Colonic mucosa (tissue), 4 donors: ENCODE measurements around the gene IQCE. TPM values are rescaled to one million over a fixed set of nuclear protein-coding genes. Genes with fewer than 3 reads are reported as not detected.

Source experiments
- DNase-seq: peaks from one replicate; pipeline ENCODE4 v3.0.0-alpha.2; 2020
- H3K27ac ChIP-seq: fragments of 200-600 bp; one replicate; pipeline ENCODE4 v1.8.0; 2021
- H3K27me3 ChIP-seq: fragments of 200-600 bp; one replicate; pipeline ENCODE4 v1.8.0; 2021
- H3K36me3 ChIP-seq: fragments of 200-600 bp; one replicate; pipeline ENCODE4 v1.8.0; 2021
- H3K4me1 ChIP-seq: fragments of 200-600 bp; one replicate; pipeline ENCODE4 v1.8.0; 2021; ENCODE audit warnings: mild to moderate bottlenecking
- H3K4me3 ChIP-seq: fragments of 200-600 bp; one replicate; pipeline ENCODE4 v1.8.0; 2021
- H3K9ac ChIP-seq, 2 donors: one replicate each; pipeline ENCODE4 v1.7.0; 2013; ENCODE audit warnings: control low read depth in 2 of 2, low read depth in 2 of 2, low read length in 2 of 2
- H3K9me3 ChIP-seq: fragments of 200-600 bp; one replicate; pipeline ENCODE4 v1.8.0; 2021
- intact Hi-C: fragments of 100-400 bp; cut with DNase I; formaldehyde crosslinking; loops from one replicate; pipeline ENCODE4 v1.14.1; 2022
- total RNA-seq, 2 donors: library from RNA; stranded (reverse); fragmentation: NEBNext Ultra II Directional in 1 of 2; extraction: Animal tissue kit (Norgen Biotek cat#: 25700) in 1 of 2; gene quantifications; one replicate each; pipeline ENCODE4 v1.2.1, GENCODE V29; 2021
- TF ChIP-seq, protein P1 (sequence below): fragments of 200-600 bp; IDR thresholded peaks from one replicate; pipeline ENCODE4 v1.8.0; 2022; ENCODE audit warnings: antibody characterized with exemption, mild to moderate bottlenecking
- donor health status: healthy.
- donor health status: DM: no; HTN: no; CAD: no.
- donor health status: DM: no; HTN: no; CAD: no.

Gene IQCE
- total RNA-seq, 2 donors from 2014 or later: 23.2 to 36.3 TPM

- no peaks in the 10 kb centered on the region for H3K36me3 ChIP-seq
- intact Hi-C loops: no loop called here
- no peak overlapping the region for H3K27ac ChIP-seq
- no peaks in the 10 kb centered on the region for H3K4me1 ChIP-seq
- TF ChIP-seq, protein P1, sequence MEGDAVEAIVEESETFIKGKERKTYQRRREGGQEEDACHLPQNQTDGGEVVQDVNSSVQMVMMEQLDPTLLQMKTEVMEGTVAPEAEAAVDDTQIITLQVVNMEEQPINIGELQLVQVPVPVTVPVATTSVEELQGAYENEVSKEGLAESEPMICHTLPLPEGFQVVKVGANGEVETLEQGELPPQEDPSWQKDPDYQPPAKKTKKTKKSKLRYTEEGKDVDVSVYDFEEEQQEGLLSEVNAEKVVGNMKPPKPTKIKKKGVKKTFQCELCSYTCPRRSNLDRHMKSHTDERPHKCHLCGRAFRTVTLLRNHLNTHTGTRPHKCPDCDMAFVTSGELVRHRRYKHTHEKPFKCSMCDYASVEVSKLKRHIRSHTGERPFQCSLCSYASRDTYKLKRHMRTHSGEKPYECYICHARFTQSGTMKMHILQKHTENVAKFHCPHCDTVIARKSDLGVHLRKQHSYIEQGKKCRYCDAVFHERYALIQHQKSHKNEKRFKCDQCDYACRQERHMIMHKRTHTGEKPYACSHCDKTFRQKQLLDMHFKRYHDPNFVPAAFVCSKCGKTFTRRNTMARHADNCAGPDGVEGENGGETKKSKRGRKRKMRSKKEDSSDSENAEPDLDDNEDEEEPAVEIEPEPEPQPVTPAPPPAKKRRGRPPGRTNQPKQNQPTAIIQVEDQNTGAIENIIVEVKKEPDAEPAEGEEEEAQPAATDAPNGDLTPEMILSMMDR: no peak
- H3K27me3 ChIP-seq: no peaks in the 10 kb centered on the region
- H3K9ac ChIP-seq: no peak overlapping the region
- no peak for DNase-seq
- no peaks in the 10 kb centered on the region for H3K9me3 ChIP-seq
- H3K4me3 ChIP-seq: no peak overlapping the region
Observed at GRCh38 chr7:2583798-2584580, 25.2 kb downstream of the IQCE start.

DNA sequence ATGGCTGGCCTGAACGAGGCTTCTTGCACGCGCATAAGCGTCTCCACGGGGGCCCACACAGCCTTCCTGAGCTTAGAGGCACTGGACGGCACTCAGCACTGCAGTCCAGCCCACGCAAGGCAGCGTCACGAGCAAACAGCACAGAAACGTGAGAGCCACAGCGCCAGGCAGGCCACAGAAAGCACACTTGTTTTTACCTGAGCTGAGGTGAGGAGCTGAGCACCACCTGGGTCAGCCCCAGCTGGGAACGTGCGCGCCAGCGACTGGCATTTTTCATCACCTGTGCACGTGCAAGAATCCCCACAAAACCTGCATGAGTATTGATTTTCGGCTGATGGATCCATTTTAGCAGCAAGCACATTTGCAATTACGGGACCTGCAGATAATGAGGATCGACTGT is 26.7 kb downstream of the IQCE start:
- intact Hi-C loops: no loop called here
- TF ChIP-seq, protein P1: no peak
- Histone ChIP-seq H3K4me1 (no peaks in the 10 kb centered on the region), H3K27ac (no peak overlapping the region), H3K9ac (no peak overlapping the region), H3K9me3 (no peaks in the 10 kb centered on the region), H3K4me3 (no peak overlapping the region), H3K36me3 (no peaks in the 10 kb centered on the region), H3K27me3 (no peaks in the 10 kb centered on the region)
- no peak for DNase-seq

GRCh38 chr7:2586326-2587020 is 27.7 kb downstream of the IQCE start:
- TF ChIP-seq, protein P1: no peak
- intact Hi-C loops: no loop called here
- Histone ChIP-seq H3K9me3 (no peaks in the 10 kb centered on the region), H3K36me3 (no peaks in the 10 kb centered on the region), H3K27ac (no peak overlapping the region), H3K27me3 (no peaks in the 10 kb centered on the region), H3K4me1 (no peaks in the 10 kb centered on the region), H3K9ac (no peak overlapping the region), H3K4me3 (no peak overlapping the region)
- no peak for DNase-seq

DNA sequence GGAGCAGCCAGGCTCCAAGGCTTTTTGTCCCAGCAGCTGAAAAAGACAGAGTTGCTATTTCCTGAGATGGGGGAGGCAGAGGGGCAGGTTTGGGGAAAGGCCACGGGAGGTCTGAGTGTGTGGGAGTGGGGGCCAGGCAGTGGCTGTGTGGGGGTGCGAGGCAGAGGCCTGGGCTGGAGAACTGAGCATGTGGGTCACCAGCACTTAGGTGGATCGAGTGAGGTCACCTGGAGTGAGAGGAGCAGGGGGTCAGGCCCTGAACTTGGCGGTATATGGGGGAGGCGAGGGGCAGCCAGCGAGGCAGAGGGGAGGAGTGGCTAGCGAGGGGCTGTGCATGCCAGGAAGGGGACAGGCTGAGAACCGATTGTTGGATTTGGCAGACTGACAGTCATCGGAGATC is 28.4 kb downstream of the IQCE start:
- TF ChIP-seq, protein P1: no peak
- Histone ChIP-seq H3K36me3 (no peaks in the 10 kb centered on the region), H3K4me3 (no peak overlapping the region), H3K27ac (no peak overlapping the region), H3K9me3 (no peaks in the 10 kb centered on the region), H3K4me1 (no peaks in the 10 kb centered on the region), H3K27me3 (no peaks in the 10 kb centered on the region), H3K9ac (no peak overlapping the region)
- DNase-seq: no peak
- intact Hi-C loops: no loop called here

GRCh38 chr7:2587778-2588177 is 29.0 kb downstream of the IQCE start:
- no peaks in the 10 kb centered on the region for H3K36me3 ChIP-seq
- H3K9ac ChIP-seq: no peak overlapping the region
- DNase-seq: no peak
- intact Hi-C loops: no loop called here
- no peaks in the 10 kb centered on the region for H3K4me1 ChIP-seq
- no peak overlapping the region for H3K27ac ChIP-seq
- no peaks in the 10 kb centered on the region for H3K9me3 ChIP-seq
- H3K4me3 ChIP-seq: no peak overlapping the region
- H3K27me3 ChIP-seq: no peaks in the 10 kb centered on the region
- TF ChIP-seq, protein P1: no peak
